Measurements from ENCODE around the gene BMX.

Gene BMX

DNA sequence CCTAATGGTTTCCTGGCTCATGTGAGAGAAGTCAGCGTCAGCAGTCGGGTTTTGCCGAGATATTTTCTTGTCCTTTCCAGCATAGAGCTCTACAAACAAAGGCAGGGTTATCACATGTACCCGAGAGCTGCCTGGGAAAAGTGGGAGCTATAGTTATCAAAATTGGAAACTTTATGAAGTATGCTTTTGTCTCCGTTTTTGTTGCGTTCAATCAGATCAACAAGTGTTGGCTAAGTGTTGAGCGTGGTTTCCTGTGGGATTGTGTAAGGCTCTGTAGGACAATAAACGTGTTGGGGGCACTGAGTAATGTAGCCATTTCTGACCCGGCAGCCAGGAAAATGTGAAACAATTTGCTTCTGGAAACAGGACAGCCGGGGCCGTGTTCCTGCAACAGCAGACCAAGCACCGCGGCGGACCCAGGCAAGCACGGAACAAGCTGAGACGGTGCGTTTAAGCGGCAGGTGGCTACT lies at the start of gene BMX:
Gene BMX (plus strand): TSS at position 311 of the 470 bp plus-strand sequence. CDS start 7,547 bp downstream, outside the sequence.
- no peak for DNase-seq

DNA sequence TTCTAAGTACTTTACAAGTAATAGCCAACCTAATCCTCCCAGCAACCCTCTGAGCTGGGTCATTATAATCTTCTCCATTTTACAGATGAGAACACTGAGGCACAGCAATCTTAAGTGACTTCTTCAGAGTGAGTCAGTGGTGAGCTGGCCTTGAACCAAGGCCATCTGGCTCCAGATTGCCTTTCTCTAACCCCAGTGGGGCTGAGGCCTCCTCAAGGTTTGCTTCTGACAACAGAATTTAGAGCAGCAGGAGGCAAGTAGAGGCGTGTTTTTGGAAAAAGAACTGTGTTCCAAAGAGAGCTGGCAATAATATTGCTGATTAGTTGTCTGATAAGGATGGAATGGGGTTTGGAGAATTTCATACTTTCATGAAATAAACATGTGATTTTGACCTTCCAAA lies 48.7 kb upstream of the BMX start:
- no peak for DNase-seq

DNA sequence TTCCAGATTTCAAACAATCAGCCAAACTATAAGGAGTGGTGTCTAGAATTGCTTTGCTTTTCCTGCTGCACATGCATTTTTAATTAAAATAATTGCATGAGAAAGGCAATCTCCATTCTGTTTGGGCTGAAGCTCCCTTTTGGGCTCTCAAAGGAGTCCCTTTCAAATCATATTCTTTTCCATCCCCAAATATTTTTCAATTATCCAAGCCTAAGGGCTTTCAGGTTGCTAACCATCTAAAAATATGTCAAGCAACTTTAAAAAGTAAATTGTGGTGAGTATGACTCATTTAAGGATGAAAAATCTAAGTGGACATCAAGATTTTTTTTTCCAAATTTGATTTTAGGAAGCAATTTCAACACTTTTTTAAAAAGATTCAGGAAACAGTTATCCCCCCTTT lies 35.9 kb upstream of the BMX start:
- DNase-seq = no peak

DNA sequence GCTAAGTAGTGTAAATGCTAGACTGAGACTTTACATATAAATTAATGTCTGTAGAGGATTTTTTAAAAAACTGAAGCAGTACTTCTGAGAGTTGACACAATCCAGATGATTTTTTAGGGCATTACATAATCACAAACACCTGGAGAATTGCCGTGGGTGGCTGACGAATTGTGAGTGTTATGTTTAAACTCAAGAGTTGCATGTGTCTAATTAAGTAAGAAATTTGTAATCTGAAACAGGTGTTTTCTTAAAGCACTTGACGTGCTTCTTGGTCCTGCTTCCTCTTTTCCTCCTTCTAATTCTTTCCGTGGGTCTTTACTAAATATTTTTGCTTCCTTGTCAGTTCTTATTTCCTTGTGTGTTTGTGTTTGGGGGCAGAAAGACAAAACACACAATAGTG lies 35.3 kb upstream of the BMX start:
- no peak for DNase-seq

DNA sequence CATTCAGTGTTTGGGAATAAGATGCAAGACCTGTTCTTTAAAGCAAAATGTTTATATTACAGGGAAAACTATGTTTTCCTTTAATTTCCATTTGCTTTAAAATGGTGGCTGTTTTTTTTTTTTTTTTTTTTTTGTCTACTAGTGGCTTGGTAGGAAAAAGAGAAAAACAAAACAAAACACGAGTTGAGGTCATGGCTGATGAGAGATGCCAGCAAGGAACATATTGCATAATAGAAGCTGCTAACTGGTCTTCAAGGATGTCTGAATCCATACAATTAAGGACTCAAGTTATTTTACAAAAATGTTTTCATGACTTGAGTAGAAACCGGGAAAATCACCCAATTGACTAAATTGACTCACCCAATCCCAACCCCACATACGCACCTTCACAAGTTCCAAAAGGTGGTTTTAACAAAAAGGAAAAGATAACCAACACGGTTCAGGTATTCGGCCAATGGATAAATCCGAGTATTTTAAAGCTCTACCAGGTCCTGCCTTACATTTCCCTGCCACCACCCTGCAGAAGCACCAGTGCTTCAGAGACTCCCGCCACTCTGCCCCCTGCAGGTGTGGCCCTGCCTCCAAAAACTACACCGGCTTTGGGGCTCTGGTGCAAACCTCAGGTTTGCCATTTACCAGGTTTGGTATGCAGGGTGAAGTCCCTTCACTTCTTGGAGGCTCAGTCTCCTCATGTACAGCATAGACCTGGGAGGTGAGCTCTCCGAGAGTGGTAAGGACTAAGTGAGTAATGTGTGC lies 34.5 kb upstream of the BMX start:
- DNase-seq = no peak

DNA sequence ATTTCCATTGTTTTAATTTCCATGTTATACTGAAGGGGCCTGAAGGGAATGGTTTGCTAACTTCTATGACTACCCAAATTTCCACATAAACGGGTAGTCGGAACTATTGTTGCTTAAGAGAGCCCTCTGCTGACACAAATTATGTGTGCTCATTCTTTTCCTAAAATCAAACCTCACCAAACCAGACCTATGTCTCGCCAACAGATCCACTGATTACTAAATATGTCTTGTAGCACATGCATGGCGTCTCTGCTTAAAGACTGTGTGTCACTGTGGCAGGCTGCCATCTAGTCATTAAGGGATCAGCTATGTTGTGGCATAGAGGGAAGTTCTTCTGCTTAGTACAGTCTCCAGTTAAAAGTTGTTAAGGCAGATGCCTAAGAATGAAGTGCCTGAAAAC lies 32.6 kb upstream of the BMX start:
- DNase-seq = no peak

DNA sequence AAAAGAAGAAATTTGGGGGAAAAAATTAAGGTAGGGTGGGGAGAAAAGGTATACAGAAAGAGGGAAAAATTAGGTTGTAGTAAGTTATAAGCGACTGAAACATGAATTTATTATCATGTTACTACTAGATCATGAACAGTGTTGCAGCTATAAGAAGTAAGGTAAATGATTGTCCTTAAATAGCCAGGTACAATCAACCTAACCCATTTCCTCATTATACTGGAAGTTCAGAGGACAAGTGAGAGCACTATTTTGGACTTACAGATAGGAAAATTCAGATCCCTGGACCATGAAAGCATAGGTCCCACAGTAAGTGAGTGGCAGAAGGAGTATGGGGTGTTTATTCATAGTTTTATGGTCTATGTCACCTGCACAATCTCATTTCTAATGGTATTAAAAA lies 31.0 kb upstream of the BMX start:
- DNase-seq = no peak

DNA sequence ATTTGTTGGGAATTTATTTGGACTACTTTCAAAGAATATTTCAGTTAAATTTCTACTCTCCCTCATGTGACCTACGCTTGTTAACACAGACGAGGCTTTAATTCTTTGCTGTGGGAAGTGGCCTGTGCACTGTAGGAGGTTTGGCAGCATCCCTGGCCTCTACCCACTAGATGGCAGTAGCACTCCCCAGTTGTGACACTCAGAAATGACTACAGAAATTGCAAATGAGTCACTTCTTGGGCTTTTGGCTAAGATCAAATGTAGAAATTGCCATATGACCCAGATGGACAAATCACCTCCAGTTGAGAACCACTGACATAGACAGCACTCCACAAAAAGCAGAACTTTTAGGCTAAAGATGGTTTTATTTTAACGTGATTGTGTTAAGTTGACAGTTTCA lies 29.6 kb upstream of the BMX start:
- DNase-seq = no peak

DNA sequence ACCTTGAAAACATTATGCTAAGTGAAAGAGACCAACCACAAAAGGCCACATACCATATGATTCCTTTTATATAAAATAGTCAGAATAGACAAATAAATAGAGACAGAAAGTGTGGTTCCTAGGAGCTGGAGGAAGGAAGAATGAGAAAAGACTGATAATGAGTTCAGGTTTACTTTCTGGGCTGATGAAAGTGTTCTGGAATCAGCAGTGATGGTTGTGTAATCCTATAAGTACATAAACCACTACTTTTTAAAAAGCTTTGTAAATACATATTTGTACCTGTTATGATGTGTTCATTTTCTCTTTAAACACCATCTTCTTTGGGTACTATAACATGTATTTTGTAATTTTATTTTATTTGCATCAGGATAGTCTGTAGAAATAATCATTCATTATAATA lies 28.1 kb upstream of the BMX start:
- no peak for DNase-seq

DNA sequence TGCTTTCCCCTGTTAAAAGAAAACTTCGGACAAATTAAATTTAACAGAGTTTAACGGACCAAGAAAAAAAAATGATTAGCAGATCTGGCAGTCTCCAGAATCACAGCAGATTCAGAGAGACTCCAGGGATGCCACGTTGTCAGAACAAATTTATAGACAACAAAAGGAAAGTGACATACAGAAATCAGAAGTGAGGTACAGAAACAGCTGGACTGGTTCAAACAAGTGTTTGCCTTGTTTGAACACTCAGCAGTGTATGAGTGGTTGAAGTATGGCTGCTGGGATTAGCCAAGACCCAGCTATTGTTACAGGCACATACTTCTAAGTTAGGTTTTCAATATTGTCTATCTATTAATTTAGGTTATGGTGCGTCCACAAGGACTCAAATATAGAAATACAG lies 26.6 kb upstream of the BMX start:
- DNase-seq = no peak

DNA sequence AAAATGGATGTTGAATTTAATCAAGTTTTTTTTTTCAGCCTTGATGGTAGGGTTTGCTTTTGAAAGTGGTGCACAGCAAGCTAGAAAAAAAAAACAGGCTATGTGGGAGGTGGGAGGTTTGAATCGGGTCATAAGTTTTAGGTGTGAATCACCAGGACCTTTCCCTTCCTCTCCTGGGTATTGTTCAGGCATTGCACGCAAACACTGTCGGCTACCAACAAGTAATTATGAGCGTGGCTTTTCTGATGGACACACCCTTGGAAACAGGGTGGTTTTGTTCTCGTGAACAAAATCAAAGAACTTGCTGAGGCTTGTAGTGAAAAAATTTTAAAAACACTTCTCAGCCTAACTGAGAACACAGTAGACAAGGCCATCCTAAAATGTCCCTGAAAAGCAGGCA lies 25.6 kb upstream of the BMX start:
- no peak for DNase-seq

DNA sequence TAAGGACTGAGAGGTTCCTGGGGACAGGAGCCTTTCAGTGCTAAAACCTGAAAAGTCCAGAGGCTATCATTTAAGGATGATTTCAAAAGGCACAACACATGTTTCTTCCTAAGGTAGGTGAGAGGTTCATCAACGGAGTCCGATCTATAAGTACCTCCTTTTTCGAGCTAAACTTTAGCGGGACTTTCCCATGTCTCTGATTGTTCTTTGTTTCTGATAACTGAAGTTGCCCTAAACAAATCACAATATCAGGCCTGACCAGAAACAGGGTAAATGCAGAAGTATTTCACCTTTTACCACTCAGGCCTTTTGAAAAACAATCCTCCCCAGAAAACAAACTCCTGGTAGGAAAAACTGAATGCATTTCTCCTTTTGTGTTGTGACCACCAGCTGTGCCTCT lies 25.1 kb upstream of the BMX start:
- DNase-seq = no peak

DNA sequence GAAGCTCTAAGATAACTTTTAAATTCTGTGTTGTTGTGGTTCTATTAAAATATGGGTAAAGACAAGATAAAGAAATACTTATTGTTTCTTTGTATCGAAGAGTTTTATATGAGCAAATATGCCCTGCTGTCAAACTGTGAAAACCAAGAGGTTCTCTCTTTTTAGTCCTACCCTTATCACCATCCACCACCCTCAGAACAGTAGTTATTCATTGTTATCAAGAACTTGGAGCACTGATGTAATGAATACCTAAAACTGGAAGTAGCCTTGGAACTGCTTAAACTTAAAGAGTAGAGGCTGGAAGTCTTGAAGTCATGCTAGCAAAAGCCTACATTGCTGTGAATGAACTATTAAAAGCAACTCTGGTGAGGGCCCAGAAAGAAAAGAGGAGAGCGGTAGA lies 16.7 kb upstream of the BMX start:
- DNase-seq = no peak

DNA sequence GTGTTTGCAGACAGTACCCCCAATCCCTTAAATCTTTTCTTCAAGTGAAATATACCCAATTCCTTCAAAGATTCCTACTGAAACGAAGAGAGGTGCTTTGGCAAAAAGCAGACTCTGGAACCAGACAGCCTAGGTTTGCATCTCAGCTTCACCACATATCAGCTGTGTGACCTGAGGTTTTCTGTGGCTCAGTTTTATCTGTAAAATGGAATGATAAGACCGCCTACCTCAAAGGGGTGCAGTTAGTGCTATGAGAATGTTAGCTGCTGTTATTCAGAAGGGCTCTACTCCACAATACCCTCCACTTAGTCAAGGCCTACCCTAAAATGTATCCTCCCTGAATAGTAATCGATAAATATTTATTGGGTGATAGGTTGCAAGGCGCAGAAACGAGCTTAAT lies 8.1 kb upstream of the BMX start:
- no peak for DNase-seq

DNA sequence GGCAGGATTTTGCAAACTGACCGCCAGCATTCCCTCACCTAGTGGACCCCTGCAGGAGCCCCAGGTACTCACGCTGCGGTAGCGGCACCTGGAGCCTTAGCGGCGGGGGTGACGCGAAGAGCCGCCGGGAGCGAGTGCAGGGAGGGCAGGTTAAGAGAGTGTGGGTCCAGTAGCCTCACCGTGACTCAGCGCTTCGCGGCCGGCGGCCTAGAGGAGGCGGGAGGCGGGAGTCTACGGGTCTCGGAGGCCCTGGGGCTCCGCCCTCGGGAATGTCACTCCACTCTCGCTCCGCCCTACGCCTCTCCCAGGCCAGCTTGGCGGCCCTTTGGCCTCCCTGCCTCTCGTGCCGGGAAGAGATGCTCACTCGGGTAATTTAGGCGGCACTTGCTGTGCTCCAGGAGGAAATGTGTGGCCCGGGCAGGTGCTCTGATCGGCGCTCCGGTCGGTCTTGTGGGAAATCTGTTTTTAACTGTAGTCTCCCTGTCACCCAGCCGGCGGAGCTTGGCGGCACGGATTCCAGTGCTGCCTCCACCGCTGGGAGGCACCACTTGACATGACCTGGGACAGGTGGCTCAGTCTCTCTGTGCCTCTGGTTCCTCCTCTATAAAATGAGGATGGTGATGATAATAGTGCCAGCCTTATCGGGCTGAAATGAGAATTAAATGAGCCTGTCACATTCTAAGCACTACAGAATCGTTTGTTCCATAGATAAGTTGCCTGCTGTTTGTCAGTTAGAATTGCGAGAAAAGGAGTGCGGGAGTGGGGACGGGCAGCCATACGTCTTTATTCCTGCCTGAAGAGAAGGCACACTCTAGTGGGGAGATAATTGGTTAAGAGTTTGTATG lies 7.3 kb upstream of the BMX start, which contains the start of gene PIR:
Gene PIR (minus strand): TSS at position 216 of the 845 bp plus-strand sequence. CDS start 2,076 bp downstream, outside the sequence.
- peak; percentile 68 for DNase-seq

DNA sequence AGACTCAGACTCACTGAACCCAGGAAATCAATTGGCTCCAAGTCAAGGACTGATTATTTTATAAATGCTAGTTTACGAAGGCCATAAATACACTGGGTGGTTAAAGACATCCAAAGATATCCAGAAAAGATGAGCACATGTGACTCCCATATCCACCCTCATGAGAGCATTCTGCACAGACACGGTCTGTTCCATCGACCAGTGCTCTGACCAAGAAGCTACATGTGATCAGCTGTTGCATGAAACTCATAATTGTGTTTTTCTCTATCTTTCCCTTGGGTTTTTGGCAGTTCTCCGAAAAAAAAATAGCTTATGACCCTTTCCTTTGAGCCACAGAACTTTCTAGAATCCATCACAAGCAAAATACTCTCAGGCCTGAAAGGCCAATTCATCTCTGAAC lies 4.8 kb upstream of the BMX start:
- no peak for DNase-seq

DNA sequence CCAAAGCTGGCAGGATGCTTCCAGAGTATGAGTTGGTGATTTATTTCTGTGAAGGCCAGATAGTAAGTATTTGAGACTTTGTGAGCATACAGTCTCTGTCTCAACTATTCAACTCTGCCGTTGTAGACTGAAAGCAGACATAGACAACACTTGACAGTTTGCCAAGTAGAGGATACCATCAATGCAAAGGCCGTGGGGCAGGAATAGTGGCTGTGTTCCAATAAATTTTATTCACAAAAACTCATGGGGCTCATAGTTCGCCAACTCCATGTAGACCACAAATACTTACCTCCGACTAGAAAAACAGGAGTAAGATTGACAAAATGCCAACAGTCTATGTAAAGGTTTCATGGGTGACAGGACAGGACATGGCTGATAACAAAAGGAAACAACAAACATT lies 3.8 kb upstream of the BMX start:
- no peak for DNase-seq

DNA sequence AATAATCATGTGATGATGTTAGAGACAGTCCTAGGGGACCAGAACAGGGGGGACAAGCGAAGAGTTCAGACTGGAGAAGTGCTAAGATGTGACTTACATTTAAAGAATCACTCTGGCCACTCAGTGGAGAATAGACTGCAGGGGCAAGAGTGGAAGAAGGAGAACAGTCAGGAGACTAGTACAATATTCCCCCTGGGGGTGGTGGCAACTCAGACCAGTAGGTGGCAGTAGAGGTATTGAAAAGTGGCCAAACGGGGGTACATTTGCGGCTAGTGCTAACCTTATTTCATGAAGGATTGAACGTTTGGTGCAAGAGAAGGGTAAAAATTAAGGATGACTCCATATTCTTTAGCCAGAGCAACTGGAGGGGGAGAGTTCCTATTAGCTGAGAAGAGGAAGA lies 2.7 kb upstream of the BMX start:
- DNase-seq = peak; percentile 4

DNA sequence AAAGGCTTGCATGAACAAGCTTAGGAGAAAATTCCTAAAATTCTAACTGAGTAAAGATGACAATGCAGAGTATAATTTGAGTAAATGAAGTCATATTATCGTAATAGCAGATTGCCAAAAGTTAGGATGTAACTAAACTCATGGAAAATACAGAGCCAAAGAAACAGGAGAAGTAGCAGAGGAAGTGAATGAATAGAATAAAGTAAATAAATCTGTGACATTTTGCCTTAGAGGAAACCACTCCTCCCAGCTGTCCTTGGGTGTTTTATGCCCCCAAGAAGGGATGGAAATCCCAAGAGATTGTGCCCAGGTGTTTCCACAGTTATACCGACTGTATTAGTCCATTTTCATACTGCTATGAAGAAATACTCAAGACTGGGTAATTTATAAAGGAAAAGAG lies 1.9 kb upstream of the BMX start:
- DNase-seq = no peak

DNA sequence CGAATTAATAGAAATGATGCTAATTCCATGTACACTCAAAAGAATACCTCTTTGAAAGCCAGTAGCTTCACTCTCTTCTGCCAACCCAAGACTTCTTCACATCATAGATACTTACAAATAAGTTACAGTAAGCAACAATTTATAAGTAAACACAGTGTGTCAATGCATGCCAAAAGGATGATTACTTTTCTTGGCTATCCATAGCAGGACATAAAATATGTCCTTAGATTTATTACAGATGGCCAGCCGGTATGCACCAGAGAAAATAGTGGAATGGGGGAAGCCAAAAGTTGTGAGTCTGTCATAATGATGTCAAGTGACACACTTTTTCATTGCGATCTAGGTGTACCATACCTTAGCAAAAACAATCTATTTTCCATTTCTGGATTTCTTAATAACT lies 631 bp upstream of the BMX start:
- DNase-seq = no peak

DNA sequence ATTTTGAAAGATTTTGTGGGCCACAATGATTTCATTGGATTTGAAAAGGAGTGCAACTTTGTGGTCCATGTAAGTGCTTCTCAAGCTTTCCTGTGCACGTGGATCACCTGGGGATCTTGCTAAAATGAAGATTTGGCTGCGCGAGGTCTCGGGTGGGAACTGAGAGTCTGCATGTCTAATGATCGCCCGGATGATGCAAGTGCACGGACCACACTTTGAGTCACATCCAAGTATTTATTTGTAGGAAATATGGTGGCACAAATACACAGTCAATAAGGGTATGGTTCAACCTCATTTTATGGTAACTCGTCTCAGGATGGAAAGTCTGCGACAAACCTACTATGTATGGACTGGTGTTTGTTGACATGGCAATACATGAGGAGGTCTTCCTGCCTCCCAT lies 899 bp downstream of the BMX start:
- DNase-seq = no peak

DNA sequence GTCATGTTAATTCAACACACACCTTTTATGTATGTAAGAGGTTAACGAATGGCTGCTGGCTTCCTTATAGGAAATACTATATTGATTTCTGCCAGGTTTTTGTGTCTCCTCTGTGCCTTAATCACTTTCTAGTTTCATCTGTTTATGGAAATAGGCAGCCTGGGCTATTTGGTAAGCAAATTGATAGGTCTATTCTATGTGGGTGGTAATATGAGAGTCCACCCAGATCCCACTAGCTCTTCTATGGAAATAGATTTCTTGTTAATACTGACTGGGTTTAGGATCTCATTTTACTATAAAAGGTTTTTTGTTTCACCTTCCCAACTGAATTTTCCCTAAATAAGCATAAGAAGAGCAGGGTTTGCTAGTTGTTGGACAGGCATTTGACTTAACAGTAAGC lies 4.1 kb downstream of the BMX start:
- no peak for DNase-seq

DNA sequence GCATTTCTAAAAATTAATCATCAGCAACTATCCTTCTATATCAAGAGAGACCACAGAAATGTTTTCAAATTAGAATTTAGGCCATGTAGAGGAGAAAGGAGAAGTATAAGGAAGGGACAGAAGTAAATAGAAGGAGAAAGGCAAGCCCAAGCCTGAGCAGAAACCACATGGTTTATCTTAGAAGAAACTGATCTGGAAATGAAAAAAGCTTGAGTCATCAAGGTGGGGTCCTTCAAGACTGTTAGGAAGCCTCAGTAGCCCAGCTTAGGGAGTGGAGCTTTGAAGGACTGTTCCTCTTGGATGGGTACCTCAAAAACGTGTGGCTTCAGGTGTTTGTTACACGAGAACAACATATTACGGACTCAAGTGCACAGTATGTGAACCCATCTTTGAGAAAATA lies 4.5 kb downstream of the BMX start:
- DNase-seq = no peak

DNA sequence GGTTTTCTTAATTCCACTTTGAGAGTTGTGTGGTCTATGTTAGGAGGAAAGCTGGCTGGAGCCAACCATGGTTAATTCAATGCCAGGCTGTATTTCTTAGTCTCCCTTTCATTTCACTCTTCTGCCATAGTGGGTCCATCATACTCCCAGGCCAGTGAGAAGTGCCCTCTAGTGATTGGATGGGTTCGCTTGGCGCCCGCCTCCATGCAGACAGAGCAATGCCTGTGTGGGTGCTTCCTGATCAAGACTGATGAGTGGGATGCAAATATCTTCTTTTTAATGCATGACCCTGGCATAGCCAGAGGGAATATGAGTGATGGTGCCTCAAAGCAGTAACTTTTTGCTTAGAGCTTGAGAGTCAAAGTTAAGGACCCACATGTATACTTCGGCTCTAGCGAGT lies 6.4 kb downstream of the BMX start:
- DNase-seq = no peak

Measured in SHP77 treated with DMSO at 0.1 percent for 48 hours (cell line).